ENCODE results near the gene IQCK.

- TF ChIP-seq CTCF (IDR thresholded peaks at IDR 0.05) (no peak), POLR2A (IDR thresholded peaks at IDR 0.05) (no peak)
Measured at GRCh38 chr16:19901164-19901563, 183.1 kb downstream of the IQCK start.

Measured in thyroid gland (tissue), 4 donors.